HG03432 (cell line): ENCODE results near the gene ANKRD55.
A peak's percentile ranks its signal among the peaks of the same experiment; 100 is the strongest.
"Not testable (repeated sequence)": the region's sequence is repeated elsewhere in the genome, so short reads cannot be mapped to it uniquely, and the experiment has no call there.

Experiments used
- ATAC-seq: cut with Tn5 transposase; IDR thresholded peaks from one replicate; pipeline ENCODE4 v1.9.1; 2021; ENCODE audit warnings: mild to moderate bottlenecking, moderate library complexity; ENCODE audit not compliant: unreplicated experiment

Gene ANKRD55

GRCh38 chr5:56085193-56085592 lies 147.9 kb downstream of the ANKRD55 start:
- no peak for ATAC-seq

GRCh38 chr5:56083286-56083854 lies 149.8 kb downstream of the ANKRD55 start:
- ATAC-seq, result no peak

DNA sequence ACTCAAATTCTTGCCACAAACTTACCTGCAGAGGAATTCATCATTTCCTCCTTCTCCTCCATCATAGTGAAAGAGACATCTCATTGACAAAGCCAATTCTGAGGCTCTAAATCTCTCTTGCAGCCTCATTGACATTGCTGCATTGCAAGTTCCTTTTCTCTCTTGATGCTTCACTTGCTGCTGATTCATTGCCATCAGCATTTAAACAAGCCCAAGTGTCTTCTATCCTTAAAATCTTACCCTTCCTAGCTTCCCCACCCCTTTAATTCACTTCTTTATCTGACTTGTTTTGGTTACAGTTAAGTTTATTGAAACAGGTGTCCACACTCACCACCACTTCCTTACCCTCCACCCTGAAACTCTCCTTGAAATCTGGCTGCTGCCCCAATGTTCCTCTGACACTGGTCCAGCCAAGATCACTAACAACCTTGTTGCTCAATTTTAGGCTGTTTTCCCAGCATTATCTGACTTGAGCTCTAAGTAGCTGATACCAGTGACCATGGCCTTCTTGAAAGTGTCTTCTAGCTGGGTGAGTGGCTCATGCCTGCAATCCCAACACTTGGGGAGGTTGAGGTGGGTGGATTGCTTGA lies 152.0 kb downstream of the ANKRD55 start:
- peak; percentile 54 for ATAC-seq

GRCh38 chr5:56080375-56081052 lies 152.6 kb downstream of the ANKRD55 start:
- peak; percentile 78 for ATAC-seq

DNA sequence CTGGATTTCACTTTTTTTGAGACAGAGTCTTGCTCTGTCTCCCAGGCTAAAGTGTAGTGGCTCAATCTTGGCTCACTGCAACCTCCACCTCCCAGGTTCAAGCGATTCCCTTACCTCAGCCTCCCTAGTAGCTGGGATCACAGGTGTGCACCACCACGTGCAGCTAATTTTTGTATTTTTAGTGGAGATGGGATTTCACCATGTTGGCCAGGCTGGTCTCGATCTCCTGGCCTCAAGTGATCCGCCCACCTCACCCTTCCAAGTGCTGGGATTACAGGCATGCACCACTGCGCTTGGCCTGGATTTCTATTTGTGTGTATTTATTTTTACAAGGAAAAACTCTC lies 154.0 kb downstream of the ANKRD55 start:
- not testable (repeated sequence) for ATAC-seq

DNA sequence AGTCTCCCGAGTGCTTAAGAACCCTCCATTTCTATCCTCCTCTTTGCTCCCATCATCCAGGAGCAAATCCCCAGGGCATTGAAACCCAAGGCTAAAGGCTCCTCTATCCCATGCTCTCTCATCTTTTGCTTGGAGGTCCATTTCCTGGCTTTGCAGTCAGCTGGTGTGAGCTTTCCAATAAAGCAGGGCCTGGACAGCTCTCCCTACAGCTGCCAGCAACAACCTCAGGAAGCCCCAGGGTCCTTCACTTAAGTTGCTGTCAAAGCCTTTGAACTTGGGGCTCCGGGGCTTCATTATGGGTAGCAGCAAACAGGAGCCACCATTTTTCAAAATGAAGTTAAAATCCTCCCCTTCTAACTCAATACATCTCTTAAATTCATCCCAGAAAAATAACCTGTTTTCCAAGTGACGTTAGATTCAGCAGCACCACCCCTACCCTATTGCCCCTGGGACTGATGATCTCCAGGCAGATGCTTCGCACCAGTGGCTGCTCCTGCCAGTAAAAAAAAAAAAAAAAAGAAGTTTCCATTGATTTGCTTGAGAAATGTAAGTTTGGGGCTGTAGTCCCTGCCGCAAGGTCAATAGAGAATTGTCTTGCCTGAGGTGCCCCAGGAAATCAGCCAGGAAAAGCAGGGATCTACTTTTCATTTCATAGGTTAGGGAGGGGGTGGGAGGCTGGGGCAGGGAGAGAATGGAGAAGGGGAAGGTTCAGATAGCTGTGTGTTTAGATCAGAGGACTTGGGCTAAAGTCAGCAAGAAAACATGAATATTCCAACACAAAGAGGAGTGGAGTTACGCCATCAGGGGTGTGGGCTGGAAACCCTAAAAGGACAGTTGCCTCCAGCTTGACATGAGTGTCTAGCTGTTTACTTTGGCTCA lies 154.6 kb downstream of the ANKRD55 start:
- no peak for ATAC-seq

- ATAC-seq, result peak; percentile 44
Measured at GRCh38 chr5:56077796-56078233, 155.3 kb downstream of the ANKRD55 start.

- ATAC-seq, result no peak
Measured at GRCh38 chr5:56076486-56076885, 156.6 kb downstream of the ANKRD55 start.

DNA sequence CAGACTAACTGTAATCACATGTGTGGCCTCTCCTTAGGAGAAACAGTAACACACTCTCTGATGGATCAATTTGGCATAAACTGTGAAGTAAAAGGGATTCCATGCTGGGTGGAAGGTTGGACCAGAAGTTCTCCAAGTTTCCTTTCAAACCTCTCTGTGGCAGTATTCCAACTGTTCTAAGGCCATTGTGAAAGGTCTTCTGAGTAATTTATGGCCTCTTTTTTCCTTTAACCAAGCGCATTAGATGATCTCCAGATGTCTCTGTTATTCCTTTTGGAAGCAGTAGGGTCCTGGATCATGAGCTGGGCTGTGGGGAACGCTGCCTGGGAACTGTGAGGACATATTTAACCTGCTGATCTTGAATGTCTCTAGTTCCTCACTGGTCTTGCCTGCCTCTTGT lies 157.8 kb downstream of the ANKRD55 start:
- no peak for ATAC-seq

DNA sequence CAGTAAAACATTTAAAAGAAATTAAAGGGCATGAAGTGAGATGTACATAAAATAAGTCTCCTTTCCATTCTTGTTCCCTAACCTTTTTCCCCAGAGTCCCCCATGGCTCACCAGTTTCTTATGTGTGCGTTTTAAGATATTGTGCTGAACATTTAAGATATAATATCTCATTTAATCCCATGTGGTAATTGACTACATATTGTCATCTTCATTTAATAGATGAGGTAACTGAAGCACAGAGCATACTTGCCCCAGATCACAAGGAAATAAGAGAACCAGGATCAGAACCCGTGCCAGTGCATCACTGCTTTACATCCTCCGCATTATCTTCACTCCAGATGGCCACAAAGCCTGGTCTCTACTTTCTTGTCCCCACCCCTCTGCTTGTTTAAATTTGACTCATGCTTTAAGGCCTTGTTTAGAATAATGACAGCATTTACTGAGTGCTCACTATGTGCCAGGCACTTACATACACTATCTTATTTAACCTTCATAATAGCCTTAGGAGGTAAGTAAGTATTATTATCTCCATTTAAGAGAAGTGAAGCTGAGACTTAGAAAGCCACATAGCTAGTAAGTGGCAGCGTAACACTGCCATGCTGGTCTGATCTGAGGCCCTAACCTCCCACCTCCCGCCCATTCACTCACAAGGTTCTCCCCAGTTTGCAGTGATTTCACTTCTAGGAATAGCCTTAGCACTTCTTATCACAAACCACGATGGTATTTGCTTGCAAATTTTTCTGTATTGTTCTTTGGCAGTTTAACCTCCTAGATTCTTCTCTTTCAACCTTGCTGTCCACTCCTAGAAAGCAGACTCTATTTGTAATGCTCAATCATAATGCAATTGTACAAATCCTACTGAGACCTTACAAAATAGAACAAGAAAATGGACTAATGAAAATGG lies 160.0 kb downstream of the ANKRD55 start:
- no peak for ATAC-seq

DNA sequence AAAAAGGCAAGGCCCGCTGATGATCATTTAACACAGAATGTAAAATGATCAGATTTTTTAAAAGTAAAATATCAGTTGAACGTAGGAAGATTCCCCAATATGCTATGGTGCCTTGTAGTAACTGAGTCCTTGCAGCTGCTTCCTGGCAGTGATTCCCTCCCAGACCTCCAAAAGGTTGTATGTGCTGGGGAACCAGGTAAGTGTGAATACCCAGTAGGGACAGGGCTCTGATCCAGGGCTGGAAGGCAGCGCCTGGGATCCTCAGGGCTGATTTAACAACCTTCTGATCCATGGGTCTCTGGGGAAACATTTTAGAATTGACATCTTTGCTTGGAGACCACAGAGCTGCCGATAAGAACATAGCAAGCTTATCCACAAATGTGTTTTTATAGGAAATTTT lies 161.7 kb downstream of the ANKRD55 start:
- no peak for ATAC-seq

DNA sequence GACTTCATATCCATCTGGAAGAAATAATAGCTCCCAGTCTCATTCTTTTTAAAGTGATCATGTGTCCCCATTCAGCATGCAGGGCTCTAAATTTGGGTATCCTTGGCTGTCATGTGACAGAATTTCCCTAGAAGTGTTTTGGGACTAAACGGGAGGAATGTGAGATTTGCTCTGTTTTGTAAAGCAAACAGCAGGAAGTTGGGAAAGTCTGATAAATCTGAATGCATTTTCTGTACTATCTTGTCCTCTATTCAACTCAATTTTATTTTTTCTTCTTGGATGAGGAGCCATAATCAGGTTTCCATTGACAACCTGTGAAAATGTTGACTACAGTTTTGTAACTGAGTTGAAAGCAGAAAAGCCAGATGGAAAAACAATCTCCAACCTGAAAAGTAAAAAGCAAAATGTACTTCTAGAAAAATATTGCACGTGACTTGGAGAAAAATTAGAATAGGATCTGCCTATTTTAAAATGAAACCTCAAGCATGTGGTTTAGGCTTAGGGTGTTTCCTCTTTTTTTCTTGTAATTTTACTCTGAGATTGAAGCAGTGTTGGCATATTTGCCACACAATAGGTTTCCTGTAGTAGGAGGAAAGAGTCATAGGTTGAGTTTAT lies 162.2 kb downstream of the ANKRD55 start:
- ATAC-seq, result no peak

GRCh38 chr5:56069652-56070226 lies 163.4 kb downstream of the ANKRD55 start:
- no peak for ATAC-seq

GRCh38 chr5:56066931-56067450 lies 166.1 kb downstream of the ANKRD55 start:
- ATAC-seq, result no peak

GRCh38 chr5:56064984-56065383 lies 168.1 kb downstream of the ANKRD55 start:
- ATAC-seq, result peak; percentile 52

DNA sequence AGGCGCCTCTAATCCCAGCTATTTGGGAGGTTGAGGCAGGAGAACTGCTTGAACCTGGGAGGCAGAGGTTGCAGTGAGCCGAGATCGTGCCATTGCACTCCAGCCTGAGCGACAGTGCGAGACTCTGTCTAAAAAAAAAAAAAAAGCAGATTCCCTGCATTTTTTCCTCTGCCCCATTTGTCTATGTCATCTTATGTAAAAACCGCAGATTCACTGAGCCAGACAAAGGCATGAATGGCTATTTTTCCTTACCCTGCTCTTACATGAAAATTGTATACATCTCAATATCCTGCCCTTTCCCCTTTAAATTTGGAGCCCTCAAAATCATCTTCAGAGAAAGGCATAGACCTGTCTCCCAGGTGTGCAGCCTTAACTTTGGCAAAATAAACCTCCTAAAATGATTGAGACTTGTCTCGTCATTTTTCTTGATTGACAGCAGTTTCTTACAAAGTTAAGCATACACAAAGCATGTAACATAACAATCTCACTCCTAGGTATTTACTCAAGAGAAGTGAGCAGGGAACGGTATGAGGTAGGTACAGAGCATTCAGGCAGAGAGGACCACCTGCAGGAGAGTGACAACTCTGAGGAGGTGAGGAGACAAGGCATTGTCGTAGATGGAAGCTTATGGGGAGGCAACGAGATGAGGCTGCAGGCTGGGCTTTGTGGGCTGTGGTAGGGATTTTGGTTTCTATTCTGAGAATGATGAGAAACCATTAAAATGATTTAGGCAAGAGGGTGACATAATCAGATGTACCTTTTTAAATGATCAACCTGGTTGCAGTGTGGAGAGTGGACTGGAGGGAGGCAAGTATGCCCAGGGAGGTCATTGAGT lies 172.6 kb downstream of the ANKRD55 start:
- ATAC-seq, result no peak

GRCh38 chr5:56059854-56060253 lies 173.3 kb downstream of the ANKRD55 start:
- no peak for ATAC-seq

GRCh38 chr5:56056875-56057274 lies 176.3 kb downstream of the ANKRD55 start:
- peak; percentile 84 for ATAC-seq

- no peak for ATAC-seq
Measured at GRCh38 chr5:56055859-56056258, 177.3 kb downstream of the ANKRD55 start.
